Measurements from ENCODE around the gene BTBD16. TPM values are rescaled to one million over a fixed set of nuclear protein-coding genes. Genes with fewer than 3 reads are reported as not detected.

BTBD16 gene
- total and polyA plus RNA-seq, 2 donors (not counting 3 experiments of a cell fraction or from before 2014, with no cell fraction given), result 0.04 TPM; not detected in 1

- no peak overlapping the region for H2AFZ ChIP-seq (ENCODE audit: low read depth, low read length)
- peaks cover 8% of the 10 kb centered on the region for H3K4me1 ChIP-seq (ENCODE audit: control insufficient read depth, extremely low read depth, insufficient read depth, low read length)
- ChIA-PET CTCF (interaction anchor here (1.2 to 2.6 kb wide), 2 partner anchors 17 to 81 kb away, joined by 3 to 6 read pairs; no protein-coding TSS in a partner anchor), POLR2A (no interaction called here)
- H3K4me3 ChIP-seq (replicated peaks in 1 of 3; ENCODE audit: insufficient read depth in 1 of 3, low read depth in 1 of 3, low read length in 3 of 3), result no peak overlapping the region
- H3K27ac ChIP-seq (ENCODE audit: insufficient read depth, low read depth, low read length), result no peak overlapping the region
- H3K27me3 ChIP-seq (ENCODE audit: control insufficient read depth in 2 of 2, insufficient read depth in 2 of 2, low read length in 2 of 2), result no peaks in the 10 kb centered on the region
- intact Hi-C loops (cut with micrococcal nuclease), result loop anchor here (10.0 kb wide), 1 partner anchor 485 kb away; no protein-coding TSS in a partner anchor
- TF ChIP-seq POLR2A (IDR thresholded peaks at IDR 0.05; ENCODE audit: low read depth, low read length) (no peak), MAX (IDR thresholded peaks at IDR 0.05; ENCODE audit: insufficient read depth, insufficient read length) (no peak), CTCF (IDR thresholded peaks at IDR 0.05; ENCODE audit: extremely low read depth in 1 of 2, insufficient read depth in 1 of 2, low read depth in 1 of 2, low read length in 2 of 2) (no peak), MYC (IDR thresholded peaks at IDR 0.05; ENCODE audit: low read depth, low read length) (no peak), FOS (IDR thresholded peaks at IDR 0.05; ENCODE audit: borderline replicate concordance, insufficient read depth, low read length) (no peak), POLR2AphosphoS5 (IDR thresholded peaks at IDR 0.05; ENCODE audit: insufficient read depth, low read depth, low read length) (no peak), JUN (IDR thresholded peaks at IDR 0.05; ENCODE audit: borderline replicate concordance, insufficient read depth, insufficient read length, low read depth) (no peak), GATA2 (IDR thresholded peaks at IDR 0.05; ENCODE audit: insufficient read depth, insufficient read length, low read depth, low read length) (no peak), EZH2 (IDR thresholded peaks at IDR 0.05; ENCODE audit: borderline replicate concordance, low read depth, low read length, severe bottlenecking) (no peak)
- no TSS peak for BruUV-seq (replicated peaks)
- peaks cover 0 to 2% of the 10 kb centered on the region in 2 experiments for H3K36me3 ChIP-seq (ENCODE audit: control insufficient read depth in 2 of 2, extremely low read depth in 1 of 2, insufficient read depth in 2 of 2, low read length in 2 of 2)
- peaks cover 81% of the 10 kb centered on the region for H3K79me2 ChIP-seq (ENCODE audit: control insufficient read depth, insufficient read depth, low read length)
- no peak for FAIRE-seq
- no peak overlapping the region for H3K9ac ChIP-seq (replicated peaks; ENCODE audit: extremely low read depth, insufficient read depth, low read length)
- no peak for DNase-seq (ENCODE audit: low read depth, low spot score)
- dilution Hi-C loops (cut with MboI; ENCODE audit: extremely low pct_ligation_motif_present, low sequenced_read_pairs), result no loop called here
- H3K4me2 ChIP-seq (ENCODE audit: insufficient read depth, low read length), result no peak overlapping the region
- no peaks in the 10 kb centered on the region for H3K9me3 ChIP-seq (replicated peaks; ENCODE audit: control insufficient read depth, insufficient read depth, low read length)
- peaks cover 3% of the 10 kb centered on the region for H4K20me1 ChIP-seq (replicated peaks; ENCODE audit: control insufficient read depth, extremely low read depth, insufficient read depth, low read length)
- H3K9me1 ChIP-seq (replicated peaks; ENCODE audit: control insufficient read depth, extremely low read depth, insufficient read depth, low read length), result no peaks in the 10 kb centered on the region
Measured at GRCh38 chr10:122379537-122379936, 108.4 kb downstream of the BTBD16 start.
